GM19351 (cell line): Measurements from ENCODE around the gene TTC32.

Experiments used
- ATAC-seq: cut with Tn5 transposase; IDR thresholded peaks from one replicate; pipeline ENCODE4 v1.9.1; 2021; ENCODE audit warnings: mild to moderate bottlenecking, moderate library complexity; ENCODE audit not compliant: unreplicated experiment

The TTC32 gene

GRCh38 chr2:19878268-19879046, 23.3 kb downstream of the TTC32 start:
- ATAC-seq, result no peak

GRCh38 chr2:19876751-19877150, 25.0 kb downstream of the TTC32 start:
- no peak for ATAC-seq

- no peak for ATAC-seq
These were observed 26.5 kb downstream of the TTC32 start for GRCh38 chr2:19875280-19875679.

- no peak for ATAC-seq
These were observed 27.1 kb downstream of the TTC32 start for GRCh38 chr2:19874726-19875125.

- no peak for ATAC-seq
These were observed 28.8 kb downstream of the TTC32 start for GRCh38 chr2:19873014-19873413.

GRCh38 chr2:19872302-19872701, 29.5 kb downstream of the TTC32 start:
- no peak for ATAC-seq

GRCh38 chr2:19871836-19872235, 29.9 kb downstream of the TTC32 start:
- ATAC-seq, result no peak

GRCh38 chr2:19870792-19871191, 31.0 kb downstream of the TTC32 start:
- ATAC-seq, result no peak

GRCh38 chr2:19868701-19869580, 32.8 kb downstream of the TTC32 start:
- peak; percentile 74 for ATAC-seq

GRCh38 chr2:19868224-19868623, 33.6 kb downstream of the TTC32 start:
- peak; percentile 26 for ATAC-seq

GRCh38 chr2:19866771-19867170, 35.0 kb downstream of the TTC32 start:
- ATAC-seq, result no peak

GRCh38 chr2:19865151-19865550, 36.6 kb downstream of the TTC32 start:
- peak; percentile 29 for ATAC-seq

GRCh38 chr2:19864381-19864780, 37.4 kb downstream of the TTC32 start:
- no peak for ATAC-seq

- peak; percentile 76 for ATAC-seq
These were observed 38.3 kb downstream of the TTC32 start for GRCh38 chr2:19863303-19864041.

GRCh38 chr2:19861813-19862212, 40.0 kb downstream of the TTC32 start:
- no peak for ATAC-seq

- no peak for ATAC-seq
These were observed 41.8 kb downstream of the TTC32 start for GRCh38 chr2:19860022-19860421.

- ATAC-seq, result no peak
These were observed 42.2 kb downstream of the TTC32 start for GRCh38 chr2:19859565-19859964.

GRCh38 chr2:19857806-19858205, 44.0 kb downstream of the TTC32 start:
- ATAC-seq, result no peak

- no peak for ATAC-seq
These were observed 44.7 kb downstream of the TTC32 start for GRCh38 chr2:19857100-19857499.

GRCh38 chr2:19855542-19856431, 46.0 kb downstream of the TTC32 start:
- ATAC-seq, result no peak
